Kidney glomerular epithelial cell (primary cell): ENCODE measurements around the gene FAM171A1.

Experiments used
- DNase-seq: peaks from one replicate; lab custom pipeline; 2025; lab: John Stamatoyannopoulos, UW

Gene FAM171A1

DNA sequence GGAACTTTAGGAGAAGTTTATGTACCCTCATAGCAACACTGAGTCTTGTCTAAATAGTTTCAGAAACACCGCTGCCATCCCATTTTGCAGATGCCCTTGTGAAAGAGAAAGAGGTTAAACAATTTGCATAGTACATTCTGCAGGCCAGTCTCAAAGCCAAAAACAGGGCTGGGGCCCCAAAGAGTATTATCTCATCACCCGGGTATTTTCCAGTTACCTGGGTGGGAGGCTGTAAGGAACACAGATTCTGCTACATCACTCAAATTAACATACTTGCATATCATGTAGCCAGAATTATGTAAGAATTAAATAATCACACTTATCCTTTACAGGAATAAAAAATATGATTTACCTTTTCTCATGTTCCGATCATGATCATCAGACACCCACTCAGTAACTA, 3.1 kb upstream of the FAM171A1 start:
- DNase-seq = no peak

DNA sequence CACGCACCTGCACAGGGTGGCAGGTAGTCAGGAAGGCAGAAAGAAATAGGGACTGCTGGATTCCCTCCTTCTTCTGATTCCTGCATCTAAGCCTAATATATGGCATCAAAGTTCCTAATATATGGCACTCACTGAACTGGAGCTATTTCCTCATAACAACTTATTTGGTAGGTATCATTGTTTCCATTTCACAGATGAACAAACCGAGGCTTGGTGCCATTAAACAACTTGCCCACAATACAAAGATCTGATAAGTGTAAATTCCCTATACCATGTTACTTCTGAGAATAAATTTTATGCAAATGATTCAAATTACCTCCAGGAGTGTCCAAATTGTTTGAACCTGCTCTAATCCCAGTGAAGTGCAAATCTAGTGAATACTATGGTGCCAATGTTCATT, 2.1 kb upstream of the FAM171A1 start:
- no peak for DNase-seq

DNA sequence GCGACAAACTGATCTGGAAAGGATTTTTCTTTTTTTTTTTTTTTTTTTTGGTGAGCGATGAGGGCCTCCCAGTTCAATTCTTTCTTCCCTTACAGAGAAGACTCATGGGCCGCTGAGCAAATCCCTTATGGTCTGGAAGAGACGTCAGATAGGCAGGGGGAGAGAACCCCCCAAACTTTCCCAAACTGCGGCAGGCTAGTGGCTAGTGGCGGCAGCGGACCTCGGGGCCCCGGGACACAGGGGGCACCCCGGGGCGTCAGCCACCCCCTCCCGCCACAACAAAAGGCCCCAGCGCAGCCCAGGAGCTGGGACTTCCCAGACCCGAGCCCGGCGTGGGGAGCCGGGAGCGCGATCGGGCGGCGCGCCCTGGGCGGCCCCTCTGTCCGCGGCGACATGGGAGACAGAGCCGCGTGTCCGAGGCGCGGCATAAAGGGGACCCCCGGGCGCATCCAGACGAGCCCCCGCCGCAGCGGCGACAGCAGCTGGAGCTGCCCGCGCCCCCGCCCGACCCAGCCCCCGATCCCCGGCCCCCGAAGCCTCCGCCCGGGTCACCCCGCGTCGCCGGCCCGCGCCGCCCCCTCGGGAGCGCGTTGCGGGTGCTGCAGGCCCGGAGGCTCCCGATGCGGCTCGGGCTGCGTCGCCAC, 755 bp downstream of the FAM171A1 start:
- DNase-seq = no peak

DNA sequence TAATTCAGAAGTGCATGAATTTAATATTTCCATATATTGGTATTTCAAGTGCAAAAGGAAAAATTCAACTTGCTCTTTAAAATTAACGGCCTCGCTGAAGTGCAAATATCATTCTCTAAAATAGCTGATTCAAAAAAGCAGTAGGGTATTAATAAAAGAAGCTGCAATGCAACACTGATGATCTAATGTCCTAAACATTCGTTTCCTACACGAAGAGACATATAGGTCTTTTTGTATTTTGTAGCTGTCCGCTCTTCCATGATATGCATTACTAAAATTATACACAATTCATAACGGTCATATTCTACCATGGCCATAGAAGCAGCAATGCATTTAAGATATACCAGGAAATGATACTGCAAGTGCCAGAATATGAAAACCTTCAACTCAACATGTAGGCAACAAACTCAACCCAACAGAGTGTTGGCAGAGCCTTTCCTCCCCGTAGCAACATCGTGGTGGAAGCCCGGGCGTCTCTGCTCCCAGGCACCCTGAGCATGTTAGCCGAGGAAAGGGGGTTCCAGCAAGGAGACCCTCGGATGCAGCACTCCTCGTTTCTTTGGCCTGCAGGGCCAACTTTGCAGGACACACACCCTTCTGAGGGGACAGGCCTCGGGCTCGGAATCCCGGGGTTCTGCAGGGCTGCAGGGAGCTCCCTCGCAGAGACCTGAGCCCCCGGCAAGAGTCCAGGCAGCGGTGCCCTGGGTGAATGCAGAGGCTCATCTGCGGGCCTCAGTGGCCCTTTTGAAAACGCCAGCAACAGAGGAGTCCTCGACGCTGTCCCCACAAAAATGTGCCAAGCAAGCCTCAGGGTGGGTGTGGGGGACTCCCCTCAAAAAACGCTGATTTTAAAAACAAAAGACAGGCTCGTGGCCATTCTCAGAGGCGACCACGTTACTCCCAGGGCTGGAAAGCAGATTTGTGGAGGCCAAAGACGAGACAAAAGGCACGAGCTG, 1.6 kb downstream of the FAM171A1 start:
- DNase-seq = no peak

DNA sequence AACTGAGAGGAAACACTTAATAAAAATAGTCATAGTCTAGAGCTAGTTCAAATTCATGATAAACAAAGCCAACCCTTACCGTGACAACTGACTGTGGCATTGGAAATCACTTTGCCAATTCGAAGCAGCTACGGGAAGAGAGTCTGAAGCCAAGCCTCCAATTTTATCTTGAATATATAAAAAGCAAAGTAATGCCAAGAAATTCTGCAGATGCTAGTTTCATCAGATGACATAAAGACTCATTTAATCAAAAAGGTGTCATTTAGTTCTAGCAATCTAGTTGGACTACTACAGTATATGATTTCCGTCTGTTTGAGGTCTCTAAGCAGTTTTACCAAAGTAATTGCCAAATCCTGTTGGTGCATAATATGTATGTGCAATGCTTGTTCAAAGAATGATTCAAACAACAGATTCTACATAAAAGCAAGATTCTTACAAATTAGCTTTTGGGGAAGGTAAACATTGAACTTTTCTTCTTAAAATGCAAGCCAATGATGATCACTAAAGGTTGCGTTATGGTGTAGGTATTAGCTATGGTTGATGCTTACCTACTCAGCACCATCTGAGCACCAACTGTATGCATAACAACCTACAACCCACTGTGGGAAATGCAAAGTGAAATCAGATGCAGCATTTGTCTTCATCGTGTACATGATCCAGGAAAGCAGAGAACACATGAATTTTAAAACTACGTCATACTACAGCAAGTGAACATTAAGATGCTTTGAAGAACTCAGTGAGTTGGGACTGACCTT, 2.8 kb downstream of the FAM171A1 start:
- DNase-seq = no peak

DNA sequence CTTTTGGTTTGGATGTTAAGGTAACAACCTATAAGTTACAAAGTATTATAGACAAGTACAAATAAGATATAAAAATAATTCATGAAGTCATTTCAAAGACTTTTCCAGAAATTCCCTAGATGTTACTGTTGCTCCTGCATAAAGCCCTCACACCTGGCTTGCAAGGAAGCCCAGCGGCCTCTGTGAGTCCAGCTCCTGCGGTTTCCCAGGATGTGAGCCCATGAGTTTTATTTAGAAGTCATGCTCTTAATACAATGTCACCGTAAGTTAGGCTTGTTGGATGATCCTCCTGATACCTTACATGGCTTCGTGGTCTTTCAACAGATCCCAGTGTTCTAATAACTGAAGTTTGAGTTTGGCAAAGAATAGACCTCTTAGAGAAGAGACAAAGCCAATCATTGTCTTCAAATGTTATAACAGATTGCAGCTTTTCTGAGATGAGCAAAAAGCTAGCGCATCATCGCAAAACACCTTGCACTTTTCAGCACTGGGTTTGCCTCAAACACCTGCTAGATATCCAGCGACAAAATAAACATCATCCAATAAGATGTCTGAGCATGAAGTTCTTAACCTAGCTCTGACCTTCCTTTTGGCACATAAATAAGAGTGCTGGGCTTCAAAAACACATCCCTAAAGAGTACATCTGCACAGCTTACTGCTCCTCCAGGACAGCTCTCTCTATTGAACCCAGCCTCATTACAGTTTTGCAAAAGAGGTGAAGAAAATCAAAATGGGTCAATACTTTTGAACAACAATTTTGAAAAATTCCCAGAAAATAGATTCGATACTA, 3.6 kb downstream of the FAM171A1 start:
- DNase-seq = no peak

DNA sequence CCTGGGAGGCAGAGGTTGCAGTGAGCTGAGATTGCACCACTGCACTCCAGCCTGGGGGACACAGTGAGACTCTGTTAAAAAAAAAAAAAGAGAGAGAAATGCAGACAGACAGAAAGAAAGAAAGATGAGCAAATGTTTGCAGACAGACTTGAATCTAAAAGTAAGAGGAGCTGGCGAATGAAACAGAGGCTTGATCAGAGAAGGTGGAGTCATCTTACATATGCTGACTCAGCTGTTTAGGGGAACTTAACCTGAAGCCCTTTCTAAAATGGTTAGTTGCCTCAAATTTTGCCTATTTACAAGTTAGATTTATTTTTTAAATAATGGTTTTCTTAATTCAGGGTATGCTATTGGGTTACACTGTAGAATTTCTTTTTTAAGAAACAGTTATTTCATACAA, 5.4 kb downstream of the FAM171A1 start:
- DNase-seq = no peak

DNA sequence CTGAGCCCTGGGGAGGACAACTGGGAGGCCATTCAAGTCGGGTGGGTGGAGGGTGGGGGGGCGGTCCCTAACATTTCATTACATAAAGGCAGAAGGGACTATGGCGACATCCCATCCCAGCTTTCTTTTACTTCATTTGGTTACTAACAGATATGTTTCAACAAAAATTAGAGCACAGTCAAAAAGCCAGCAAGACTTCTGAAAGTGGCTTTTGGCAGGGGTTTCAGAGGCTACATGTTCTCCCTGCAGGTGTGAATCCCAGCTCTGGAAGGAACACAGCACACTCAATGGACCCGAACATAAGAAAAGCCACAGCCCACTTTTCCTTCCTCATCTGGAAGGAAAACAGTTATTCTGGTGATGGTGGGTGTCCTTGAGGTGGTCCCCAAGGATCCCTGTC, 7.1 kb downstream of the FAM171A1 start:
- DNase-seq = no peak

DNA sequence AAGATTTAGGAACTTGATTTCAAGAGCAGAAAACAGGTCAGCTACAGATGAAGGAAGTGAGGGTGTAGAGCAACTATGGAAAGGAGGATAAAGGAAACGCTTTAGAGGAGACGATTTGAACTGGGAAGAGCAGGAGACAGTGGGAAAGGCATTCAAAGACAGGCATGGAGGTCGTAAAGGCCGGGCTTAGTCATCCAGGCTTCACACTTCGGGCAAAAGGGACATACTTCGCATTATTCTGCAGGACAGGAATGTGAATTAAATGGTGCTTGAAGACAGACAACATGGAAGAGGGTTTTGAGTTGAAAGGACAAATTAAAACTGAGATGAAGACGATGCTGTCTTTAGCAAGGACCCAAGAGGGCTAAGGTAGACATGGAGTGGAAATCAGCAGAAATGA, 8.1 kb downstream of the FAM171A1 start:
- peak; percentile 73 for DNase-seq

DNA sequence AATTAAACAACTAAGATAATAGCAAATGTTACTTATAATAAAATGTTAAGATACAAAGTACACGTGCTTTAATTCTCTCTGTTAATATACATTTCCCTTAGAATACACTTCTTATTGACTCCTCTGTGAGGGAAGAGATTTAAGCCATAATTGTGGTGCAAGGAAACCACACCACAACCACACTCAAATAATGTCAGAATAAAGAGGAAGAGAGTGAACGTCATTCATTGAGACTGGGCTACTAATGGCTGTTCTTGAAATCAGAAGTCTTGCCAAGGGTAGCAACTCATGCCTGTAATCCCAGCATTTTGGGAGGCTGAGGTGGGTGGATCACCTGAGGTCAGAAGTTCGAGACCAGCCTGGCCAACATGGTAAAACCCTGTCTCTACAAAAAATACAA, 10.0 kb downstream of the FAM171A1 start:
- DNase-seq = no peak

DNA sequence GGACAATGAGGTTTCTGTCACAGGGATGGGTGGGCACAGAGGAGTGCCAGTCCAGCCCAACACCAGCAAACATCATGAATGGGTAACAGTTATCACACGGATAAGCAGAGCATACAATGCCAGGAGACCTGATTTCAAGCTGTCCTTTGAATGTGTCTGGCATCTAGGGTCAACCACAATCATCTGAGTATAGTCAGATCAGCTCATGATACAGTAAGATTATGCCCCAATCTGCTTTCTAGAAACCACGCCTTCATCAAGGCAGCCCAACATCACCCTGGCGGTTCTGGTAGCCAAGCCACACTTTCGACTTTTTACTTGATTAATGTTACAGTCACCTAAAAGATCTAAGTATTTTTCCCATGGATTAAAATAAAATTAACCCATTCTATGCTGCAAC, 10.5 kb downstream of the FAM171A1 start:
- DNase-seq = no peak

DNA sequence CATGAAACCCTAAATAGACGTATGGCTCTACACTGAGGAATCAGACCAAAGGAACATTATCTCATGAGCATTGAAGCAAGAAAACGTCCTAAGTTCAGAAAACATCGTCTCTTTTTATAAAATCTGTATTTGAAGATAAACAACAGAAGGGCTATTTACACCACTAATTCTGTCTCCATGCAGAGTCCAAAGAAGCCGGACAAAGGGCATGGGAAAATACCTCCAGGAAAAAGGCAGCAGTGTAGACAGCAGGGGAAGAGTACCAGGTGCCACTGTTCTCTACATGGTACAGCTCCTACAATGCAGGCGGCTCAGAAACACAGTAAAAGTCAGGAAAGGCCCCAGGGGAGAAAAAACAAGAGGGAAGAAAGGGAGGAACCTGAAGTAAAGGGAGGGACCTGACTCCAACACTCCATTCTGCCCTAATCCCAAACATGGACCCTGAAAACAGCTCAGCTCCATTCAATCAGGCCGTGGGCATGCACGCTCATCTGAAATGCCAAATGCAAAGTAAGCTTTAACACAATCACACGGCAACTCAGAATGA, 17.5 kb downstream of the FAM171A1 start:
- DNase-seq = no peak

DNA sequence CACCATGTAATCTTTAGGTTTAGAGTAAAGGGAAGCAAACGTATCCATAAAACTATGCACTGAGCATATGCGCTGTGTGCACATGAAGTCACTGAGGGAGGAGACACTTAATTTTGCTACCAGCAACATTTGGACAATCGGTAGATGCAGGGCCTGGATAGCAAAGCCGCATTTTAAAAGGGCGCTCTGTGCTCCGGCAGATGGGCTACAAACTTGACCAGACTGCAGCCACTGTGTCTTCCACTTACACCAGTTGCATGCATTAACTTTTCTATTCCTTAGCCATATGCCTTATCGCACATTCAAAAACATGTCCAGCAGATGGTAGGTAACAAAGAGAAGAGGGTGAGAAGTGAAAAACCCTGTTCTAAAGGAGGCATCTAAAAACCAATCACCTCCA, 18.3 kb downstream of the FAM171A1 start:
- DNase-seq = no peak

DNA sequence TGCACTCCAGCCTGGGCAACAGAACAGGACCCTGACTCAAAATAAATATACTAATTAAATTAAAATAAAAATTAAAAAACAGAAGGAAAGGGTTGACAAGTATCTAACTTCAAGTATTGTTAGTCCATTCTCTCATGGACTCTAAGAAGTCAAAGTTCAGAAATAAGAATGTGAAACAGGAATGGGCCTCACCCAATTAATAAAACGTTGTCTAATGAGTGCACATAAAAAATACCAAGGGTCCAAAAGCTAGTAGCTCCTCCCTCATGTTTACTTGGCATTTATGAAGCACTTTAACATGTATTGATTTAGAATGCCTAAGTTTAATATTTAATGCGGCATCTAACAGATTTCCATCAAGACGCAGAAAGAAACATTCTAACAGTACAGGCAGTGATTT, 18.9 kb downstream of the FAM171A1 start:
- no peak for DNase-seq

DNA sequence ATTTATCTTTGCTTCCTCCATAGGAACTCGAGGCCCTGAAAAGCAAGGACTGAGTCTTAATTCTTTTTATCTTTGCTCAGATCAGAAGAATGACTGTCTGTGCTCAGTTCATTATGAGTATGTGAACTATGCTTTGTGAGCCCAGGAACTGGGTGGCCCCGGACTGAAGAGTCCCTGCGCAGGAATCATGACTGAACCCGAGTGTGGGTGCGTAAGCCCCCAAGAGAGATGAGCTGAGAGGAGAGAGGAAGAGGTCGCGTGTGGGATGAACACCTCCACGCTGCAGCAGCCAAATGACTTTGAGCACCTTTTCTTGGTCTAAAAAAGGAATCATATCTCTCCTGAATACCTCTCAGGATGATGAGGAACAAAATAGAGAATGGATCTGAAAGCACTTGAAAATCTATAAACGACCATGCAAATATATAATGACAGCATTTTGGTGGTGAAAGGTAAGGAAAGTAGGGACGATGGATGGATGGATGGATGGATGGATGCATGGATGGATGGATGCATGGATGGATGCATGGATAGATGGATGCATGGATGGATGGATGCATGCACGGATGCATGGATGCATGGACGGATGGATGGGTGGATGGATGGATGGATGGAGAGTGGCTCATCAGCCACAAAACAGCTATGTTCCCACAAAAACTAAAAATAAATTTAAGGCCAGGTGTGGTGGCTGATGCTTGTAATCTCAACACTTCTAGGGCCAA, 19.8 kb downstream of the FAM171A1 start:
- no peak for DNase-seq

DNA sequence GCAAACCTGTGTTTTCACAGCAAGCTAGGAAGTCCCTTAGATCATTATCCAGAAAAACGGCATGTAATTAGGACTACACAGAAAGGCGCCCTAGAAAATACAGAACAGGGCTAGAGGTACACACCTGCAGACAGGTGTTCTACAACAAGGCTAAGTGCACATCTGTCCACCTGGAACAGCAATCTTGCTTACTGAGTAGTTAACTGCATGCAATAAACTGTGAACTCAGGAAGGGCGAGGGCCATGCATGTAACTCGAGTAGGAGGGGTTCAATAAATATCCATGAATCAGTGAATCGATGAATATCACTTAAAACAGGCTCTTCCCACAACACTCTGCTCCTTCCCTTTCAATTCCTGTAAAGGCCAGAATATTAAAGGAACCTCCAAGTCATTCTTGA, 22.0 kb downstream of the FAM171A1 start:
- no peak for DNase-seq

DNA sequence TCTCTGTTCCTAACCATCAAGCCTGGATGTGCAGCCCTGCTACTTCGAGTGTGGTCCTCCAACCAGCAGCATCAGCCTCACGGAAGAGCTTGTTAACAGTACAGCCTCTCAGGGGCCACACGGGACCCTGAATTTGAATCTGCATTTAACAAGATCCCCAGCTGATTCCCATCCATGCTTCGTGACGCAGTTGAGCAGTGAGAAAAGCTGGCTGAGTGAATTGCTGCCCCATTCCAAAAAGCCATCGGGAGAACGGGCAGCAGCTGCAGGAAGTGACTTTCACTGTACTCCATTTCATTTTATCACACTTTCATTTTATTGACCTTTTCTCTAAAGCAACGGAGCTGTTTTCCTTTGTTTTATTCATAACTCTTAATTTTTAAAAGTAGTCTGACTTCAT, 22.5 kb downstream of the FAM171A1 start:
- no peak for DNase-seq

DNA sequence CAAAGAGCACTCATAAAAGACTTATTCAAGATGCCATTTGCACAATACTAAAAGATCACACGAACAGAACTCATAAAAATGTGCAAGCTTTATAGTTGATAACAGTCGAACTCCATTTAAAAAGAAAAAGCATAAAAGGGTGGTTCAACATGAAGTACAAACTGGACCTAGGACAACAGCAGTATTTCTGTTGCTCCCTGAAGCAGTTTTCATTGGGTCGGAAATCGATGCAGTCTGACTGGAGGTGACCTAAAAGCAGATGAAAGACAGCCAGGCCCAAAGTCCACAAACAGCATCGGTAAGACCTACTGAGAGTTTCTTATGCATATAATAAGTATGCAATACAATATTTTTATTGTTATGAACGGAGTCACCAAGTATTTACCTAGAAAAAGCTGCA, 23.9 kb downstream of the FAM171A1 start:
- DNase-seq = no peak

DNA sequence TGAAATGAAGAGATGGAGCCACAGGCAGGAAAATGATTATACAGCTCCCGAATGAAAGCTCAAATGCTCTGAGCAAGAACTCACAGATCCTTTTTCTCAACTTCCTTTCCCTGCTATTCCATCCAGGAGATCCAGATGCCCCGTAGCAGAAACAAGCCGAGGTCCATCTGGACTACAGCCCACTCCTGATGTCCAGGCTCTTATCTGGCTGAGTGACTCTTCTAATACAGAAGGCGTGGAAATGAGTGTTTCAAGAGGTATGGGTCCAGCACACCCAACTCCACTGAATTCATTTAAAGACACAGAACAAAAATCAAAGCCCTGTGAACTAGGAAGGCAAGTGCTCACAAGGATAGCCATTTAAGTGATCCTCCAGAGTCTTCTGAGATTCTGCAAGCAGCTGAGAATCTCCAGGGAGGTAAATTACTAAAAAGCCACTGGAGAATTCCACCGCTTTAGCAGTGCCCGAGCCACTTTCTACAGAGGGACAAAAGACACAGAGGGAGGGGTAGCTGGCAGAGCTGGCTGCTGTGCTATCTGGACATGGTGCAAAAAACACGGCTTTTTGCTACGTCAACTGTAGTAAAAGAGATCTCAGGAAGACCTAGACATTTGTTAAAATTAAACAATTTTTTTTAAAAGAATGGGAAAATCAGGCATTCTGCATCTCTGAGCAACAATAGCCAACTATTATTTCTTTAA, 24.5 kb downstream of the FAM171A1 start:
- no peak for DNase-seq

DNA sequence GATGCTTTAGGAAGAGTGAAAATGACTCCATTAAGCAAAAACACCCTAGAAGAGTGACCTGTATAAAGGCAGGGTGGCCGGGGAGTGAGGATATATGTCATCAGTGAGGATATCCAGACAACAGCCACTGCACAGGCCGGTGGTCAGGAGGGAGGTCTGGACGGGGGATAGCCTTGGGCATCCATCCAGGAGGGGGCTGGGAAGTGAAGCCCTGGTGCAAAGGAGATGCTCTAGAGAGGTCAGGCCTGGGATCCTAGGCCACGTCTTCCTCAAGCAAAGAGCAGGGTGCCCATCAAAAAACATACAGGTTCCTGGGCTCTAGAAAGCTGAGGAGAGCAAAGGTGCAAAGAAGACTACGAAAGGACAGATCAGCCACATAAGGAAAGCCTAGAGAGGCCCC, 25.6 kb downstream of the FAM171A1 start:
- no peak for DNase-seq
